ENCODE measurements around the gene SPANXB1.
"Not testable (repeated sequence)": the region's sequence is repeated elsewhere in the genome, so short reads cannot be mapped to it uniquely, and the experiment has no call there.

SPANXB1 gene, protein sequence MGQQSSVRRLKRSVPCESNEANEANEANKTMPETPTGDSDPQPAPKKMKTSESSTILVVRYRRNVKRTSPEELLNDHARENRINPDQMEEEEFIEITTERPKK

DNA sequence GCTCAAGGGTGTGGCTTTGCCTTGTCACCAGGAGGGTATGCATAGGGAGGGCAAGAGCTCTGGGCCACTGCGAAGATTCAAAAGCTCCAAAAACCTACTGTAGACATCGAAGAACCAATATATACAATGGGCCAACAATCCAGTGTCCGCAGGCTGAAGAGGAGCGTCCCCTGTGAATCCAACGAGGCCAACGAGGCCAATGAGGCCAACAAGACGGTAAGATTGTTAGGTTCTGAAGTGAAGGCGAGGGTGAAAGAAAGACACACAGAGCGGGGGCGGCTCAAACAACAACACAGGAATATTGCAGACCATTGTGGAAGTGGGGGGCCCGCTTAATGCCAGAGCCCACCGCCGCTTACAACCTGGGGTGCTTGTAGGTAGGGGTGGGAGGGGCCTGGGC lies at the start of gene SPANXB1:
TSS of gene SPANXB1 (plus strand) at position 27 of the 400 bp plus-strand sequence. CDS start at position 127, 100 bp downstream.
- not testable (repeated sequence) for DNase-seq

DNA sequence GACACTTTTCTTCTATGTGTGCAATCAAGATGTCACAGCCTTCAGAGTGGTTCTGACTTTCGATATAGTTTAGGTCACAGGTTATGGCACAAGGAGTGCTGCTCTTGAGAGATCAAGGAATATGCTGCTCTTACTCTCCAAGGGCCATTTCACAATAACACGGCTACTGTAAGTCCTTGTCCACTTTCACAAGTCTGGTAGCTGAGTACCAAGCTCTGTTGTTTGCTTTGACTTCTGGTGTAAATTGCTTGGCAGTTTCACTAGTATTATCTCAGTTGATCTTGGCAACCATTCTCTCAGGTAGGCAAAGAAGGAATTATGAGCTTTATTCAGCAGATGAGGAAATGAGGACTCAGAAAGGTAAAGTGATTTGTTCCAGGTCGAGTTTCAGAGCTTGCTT lies 35.4 kb upstream of the SPANXB1 start:
- no peak for DNase-seq

DNA sequence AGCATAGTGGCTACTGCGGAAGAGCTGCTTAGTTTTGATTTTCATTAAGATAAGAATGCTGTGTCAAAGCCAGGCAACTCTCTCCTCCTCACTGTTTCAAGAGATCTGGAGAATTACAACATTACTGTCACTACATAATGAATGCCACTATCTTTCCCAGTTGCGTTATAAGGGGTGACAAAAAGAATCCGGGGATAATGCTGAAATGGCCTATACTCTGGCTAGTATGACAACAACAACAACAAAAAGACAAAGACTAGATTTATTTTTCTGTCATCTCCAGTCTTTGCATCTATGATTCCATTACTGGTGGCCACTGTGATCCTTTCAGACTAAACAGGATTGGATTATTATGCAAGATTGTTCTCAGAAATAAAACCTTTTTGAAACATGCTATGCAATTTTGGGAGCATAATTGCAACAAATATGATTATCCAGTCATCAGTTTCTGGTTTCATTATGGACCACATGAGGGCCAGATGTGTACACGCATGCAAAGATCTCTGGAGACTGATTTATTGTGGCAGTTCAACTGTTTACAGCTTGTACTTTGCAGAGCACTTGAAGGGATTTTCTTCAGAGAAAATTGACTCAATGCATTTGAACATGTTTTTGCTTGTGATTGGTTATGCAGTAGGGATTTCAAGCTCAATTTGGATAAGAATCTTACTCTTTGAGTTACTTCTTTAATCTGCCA lies 31.1 kb upstream of the SPANXB1 start:
- no peak for DNase-seq

DNA sequence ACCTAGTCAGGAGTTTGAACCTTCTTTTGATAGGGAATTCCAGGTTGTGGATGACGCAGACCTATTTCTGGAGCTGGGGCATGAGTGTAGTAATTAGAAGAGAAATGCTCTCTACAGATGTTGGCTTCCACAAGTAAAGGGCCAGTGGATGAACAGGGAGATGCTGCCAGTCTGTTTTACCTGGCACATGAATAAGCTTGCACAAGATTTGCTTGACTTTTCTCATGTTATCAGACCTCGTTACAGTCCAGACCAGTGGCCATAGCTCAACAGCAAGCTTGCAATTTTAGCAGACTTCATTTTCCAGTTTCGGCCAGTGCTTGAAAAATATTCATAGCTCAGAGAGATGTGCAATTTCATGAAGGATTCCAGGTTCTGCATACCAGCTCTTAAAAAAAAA lies 26.9 kb upstream of the SPANXB1 start:
- no peak for DNase-seq

DNA sequence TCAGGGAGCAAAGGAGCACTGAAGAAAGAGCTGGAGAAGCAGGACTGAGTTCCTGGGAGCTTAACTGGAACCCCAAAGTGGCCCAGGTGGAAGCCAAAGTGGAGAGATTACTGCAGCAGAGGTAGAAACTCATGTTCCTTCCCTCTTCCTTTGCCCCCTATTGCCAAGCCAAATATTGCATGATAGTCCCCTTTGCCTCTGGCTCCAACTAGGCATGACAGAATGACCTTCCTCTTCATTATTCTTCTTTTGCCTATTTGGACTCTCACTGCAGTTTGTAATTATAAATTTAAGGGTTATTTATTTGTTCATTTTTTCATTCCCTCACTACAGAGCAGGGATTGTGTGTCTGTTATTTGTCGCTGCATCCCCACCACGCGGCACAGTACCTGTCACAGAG lies 22.1 kb upstream of the SPANXB1 start:
- DNase-seq, result no peak

DNA sequence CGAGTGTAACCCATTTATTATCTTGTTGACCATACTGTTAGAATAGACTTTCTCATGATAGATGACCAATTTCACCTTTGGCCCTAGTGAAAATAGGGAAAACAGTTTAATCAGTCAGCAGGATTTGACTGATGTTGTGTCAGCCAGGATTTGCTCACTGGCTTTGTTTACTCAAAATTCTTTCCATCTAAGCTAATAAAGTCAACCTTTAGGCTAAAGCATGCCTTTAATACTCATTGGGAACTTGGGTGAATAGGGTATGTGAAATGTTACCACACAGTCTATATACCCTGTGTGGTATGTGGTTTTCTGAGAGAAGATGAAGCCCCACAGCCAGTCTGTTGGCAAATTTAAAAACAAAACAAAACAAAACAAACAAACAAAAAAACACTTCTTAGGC lies 18.7 kb upstream of the SPANXB1 start:
- no peak for DNase-seq

DNA sequence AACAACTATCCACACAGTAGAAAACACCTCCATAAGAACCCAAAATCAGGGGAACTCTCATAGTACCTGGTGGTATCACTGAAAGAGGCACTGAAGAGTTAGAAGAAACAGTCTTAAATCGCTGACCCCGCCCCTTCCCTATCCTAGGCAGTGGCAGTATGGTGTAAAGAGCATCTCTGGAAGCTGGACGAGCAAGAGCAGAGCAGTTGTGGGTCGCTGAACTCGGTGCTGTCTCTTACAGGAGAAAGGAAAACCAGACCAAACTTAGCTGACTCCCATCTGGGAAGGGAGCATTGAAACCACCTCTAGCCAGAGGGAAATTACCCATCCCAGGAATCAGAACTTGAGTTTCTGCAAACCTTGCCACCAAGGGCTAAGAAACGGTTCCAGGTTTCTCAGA lies 2.8 kb downstream of the SPANXB1 start:
- DNase-seq, result not testable (repeated sequence)

DNA sequence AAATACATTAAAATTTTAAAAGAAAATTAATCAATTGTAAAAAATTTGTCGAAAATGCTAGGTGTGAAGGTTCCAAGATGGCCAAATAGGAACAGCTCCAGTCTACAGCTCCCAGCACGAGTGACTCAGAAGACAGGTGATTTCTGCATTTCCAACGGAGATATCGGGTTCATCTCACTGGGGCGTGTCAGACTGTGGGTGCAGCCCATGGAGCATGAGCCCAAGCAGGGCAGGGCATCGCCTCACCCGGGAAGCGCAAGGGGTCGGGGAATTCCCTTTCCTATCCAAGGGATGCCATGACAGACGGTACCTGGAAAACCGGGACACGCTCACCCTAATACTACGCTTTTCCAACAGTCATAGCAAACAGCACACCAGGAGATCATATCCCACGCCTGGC lies 41.9 kb downstream of the SPANXB1 start:
- DNase-seq, result not testable (repeated sequence)

DNA sequence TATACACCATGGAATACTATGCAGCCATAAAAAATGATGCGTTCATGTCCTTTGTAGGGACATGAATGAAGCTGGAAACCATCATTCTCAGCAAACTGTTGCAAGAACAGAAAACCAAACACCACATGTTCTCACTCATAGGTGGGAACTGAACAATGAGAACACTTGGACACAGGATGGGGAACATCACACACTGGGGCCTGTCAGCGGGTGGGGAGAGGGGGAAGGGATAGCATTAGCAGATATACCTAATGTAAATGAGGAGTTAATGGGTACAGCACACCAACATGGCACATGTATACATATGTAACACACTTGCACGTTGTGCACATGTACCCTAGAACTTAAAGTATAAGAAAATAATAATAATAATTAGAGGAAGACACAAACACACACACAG lies 47.5 kb downstream of the SPANXB1 start:
- DNase-seq, result not testable (repeated sequence)

DNA sequence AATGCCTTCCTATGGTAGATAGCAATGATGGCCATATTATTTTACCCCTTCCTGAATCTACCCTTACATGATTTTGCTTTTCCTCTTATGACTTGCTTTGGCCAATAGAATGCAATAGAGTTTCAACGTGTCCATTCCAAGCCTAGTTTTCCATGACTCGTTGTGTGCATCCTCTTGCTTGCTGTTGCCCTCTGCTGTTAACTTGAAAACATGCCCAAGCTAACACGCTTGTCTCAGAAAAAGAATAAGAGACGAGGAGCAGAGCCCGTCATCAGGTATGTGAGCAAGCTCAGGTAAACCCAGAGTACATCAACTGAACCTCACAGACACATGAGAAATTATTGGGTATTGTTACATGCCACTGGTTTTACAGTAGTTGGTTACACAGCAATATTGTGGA lies 49.7 kb downstream of the SPANXB1 start:
- DNase-seq, result not testable (repeated sequence)
